Lower leg skin (tissue), 4 donors: ENCODE measurements around the gene FUT6. TPM values are rescaled to one million over a fixed set of nuclear protein-coding genes. Genes with fewer than 3 reads are reported as not detected.

Experiments used
- DNase-seq, 2 donors: peaks; one replicate each; pipeline ENCODE4 v3.0.0-alpha.2; 2019; ENCODE audit warnings: low spot score in 2 of 2
- H3K4me3 ChIP-seq: fragments of 200-600 bp; sonication (generic); 2 replicates; pipeline ENCODE4 v1.5.1; 2017; ENCODE audit warnings: mild to moderate bottlenecking, low read depth; ENCODE audit not compliant: poor library complexity, severe bottlenecking
- POLR2A ChIP-seq, 2 donors: fragments of 450-650 bp; IDR thresholded peaks; one replicate each; pipeline ENCODE4 v1.6.1; 2016 to 2017; ENCODE audit warnings: antibody characterized with exemption in 2 of 2, mild to moderate bottlenecking in 1 of 2, moderate library complexity in 1 of 2
- WGBS, 2 donors: methylation state at CpG; one replicate each; pipeline ENCODE4 v1.1.5; 2018; 5-methylcytosine and 5-hydroxymethylcytosine counted together
- intact Hi-C: fragments of 100-400 bp; cut with DNase I; formaldehyde crosslinking; loops from one replicate; pipeline ENCODE4 v1.15.0; 2023; ENCODE audit warnings: low total_unique reads
- total RNA-seq, 4 donors: library from RNA; depleted of rRNA; stranded (reverse); fragments of >200 nt; gene quantifications; one replicate each; pipeline ENCODE4 v1.1.0, GENCODE V29; 2016
- TF ChIP-seq, protein P1 (sequence below), 3 donors: fragments of 450-650 bp; IDR thresholded peaks; one replicate each; pipeline ENCODE4 v1.5.1; 2016; ENCODE audit warnings: antibody characterized with exemption in 3 of 3, mild to moderate bottlenecking in 3 of 3, moderate library complexity in 2 of 3

The FUT6 gene
- total RNA-seq, 4 donors from 2014 or later, result 0.23 to 0.29 TPM; not detected in 2

DNA sequence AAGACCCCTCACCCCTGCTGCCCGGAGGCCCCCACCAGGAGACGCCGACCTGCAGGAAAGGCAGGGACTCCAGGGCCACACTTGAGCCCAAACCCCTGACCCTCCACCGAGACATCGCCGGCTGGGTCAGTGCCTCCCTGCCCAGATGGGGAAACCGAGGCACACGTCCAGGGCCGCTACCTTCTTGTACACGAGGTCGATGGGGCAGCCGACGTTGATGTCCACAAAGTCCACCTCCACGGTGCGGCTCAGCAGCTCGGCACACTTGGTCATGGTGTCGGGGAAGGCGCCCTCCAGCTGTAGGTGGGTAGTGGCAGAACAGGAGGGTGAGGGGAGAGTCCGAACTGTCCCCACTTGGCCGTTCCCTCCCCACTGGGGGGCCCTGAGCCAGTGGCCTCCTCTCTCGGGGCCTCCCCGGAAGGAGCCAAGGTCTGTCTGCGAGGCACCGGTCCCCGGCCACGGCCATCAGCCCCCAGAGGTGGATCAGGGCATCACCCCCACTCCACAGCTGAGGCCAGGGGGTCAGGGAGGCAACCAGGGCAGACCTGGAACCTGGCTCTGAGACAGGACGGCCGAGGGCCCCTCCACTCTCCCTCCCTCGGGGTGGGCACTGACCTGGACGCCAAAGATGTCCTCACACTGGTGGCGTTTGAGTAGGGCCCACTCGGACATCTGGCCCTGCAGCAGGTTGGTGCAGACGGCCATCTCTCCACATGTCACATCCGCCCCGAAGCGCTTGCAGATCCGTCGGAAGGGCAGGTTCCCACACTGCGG, 51.9 kb downstream of the FUT6 start:
- 94 to 97% methylated on average over 20 to 38 of the region's 39 CpGs for WGBS, 2 donors
- intact Hi-C loops, result no loop called here
- no peak for TF ChIP-seq POLR2A (IDR thresholded peaks at IDR 0.05)
- no peak for DNase-seq
- H3K4me3 ChIP-seq, result no peak overlapping the region

DNA sequence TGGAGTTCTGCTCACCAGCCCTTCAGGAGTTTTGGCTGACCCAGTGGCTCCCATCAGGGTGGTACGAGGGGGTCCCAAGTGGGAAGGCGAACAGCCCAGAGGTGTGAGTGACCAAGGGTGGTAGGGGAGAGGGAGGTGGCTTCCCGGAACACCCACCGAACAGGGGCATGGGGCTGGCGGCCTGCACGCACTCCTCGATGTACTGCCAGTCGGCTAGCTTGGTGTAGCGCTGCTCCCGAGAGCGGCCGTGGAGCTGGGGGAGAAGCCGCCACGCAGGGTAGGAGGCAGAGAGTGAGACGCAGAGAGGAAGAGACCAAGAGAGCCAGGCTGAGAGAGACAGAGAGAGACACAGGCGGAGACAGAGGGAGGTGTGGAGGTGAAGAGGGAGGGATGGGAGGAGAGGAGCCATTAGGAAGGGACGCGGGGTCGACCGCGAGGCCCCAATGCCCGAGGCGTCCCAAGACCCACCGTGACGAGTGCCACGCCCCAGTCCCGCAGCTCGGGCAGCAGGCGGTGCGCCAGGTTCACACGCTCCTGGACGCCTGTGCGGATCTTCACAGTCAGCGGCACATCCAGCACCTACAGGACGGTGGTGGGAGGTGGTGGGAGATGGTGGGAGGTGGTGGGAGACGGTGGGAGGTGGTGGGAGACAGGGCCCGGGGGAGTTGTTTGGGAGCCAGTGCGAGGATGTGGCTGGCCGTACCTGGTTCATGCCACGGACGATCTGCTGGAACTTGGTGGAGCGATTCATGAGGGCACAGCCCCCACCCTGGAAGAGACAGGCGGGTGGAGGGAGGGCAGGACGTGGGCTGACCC, 52.7 kb downstream of the FUT6 start:
- no peak overlapping the region for H3K4me3 ChIP-seq
- TF ChIP-seq POLR2A (IDR thresholded peaks at IDR 0.05), result no peak
- TF ChIP-seq, protein P1, sequence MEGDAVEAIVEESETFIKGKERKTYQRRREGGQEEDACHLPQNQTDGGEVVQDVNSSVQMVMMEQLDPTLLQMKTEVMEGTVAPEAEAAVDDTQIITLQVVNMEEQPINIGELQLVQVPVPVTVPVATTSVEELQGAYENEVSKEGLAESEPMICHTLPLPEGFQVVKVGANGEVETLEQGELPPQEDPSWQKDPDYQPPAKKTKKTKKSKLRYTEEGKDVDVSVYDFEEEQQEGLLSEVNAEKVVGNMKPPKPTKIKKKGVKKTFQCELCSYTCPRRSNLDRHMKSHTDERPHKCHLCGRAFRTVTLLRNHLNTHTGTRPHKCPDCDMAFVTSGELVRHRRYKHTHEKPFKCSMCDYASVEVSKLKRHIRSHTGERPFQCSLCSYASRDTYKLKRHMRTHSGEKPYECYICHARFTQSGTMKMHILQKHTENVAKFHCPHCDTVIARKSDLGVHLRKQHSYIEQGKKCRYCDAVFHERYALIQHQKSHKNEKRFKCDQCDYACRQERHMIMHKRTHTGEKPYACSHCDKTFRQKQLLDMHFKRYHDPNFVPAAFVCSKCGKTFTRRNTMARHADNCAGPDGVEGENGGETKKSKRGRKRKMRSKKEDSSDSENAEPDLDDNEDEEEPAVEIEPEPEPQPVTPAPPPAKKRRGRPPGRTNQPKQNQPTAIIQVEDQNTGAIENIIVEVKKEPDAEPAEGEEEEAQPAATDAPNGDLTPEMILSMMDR (IDR thresholded peaks at IDR 0.05), result no peak
- no peak for DNase-seq
- 81 to 86% methylated on average over 44 of the region's 44 CpGs for WGBS, 2 donors
- intact Hi-C loops, result no loop called here

DNA sequence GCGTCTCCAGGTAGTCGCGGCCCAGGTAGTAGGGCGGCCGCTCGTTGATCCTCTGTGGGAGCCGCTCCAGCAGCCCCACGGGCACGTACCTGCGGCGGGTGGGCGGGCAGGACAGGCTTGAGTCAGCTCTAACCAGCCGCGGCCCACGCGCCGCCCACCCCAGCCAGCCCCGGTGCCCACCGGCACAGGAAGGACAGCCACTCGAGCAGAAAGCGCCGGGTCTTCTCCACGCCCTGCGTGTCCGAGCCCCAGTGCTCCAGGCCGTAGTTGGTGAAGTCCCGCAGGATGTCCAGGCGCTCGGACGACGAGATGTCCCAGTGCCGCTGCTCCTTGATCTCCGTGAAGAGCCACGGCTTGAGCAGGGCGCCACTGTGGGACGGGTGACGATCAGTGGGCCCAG, 54.1 kb downstream of the FUT6 start:
- DNase-seq, result no peak
- no peak for TF ChIP-seq POLR2A (IDR thresholded peaks at IDR 0.05)
- TF ChIP-seq, protein P1 (IDR thresholded peaks at IDR 0.05), result no peak
- 92 to 98% methylated on average over 9 to 26 of the region's 37 CpGs for WGBS, 2 donors
- intact Hi-C loops, result no loop called here
- H3K4me3 ChIP-seq, result no peak overlapping the region

DNA sequence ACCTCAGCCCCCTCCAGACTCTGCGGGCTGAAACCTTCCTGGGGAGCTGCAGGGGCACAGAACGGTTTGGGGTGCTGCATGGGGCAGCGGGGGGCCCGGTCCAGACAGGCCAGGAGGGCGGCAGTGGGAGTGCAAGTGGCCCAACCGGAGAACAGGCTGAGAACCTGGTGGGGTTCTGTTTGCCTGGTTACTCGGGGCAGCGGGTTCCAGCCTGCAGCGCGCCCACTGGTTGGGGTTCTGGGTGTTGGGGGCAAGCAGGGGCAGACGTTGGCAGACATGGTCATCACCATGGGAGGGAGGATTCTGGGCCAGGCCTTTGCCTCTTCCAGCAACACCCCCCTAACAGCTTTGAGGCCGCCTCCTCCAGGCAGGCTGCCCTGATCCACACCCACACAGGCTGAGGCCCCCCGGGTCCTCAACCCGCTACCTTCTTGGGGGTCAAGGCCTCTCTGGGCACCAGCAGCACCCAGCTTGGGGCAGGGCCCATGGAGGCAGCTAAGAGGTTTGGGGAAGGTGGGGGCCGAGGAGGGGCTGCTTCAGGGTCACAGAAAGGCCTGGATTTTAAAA, 54.8 kb downstream of the FUT6 start, which contains the start of gene PRR22:
PRR22 (minus strand) TSS at position 166 of the 567 bp plus-strand sequence; CDS start at position 80, 86 bp downstream.
- no peak for TF ChIP-seq POLR2A (IDR thresholded peaks at IDR 0.05)
- TF ChIP-seq, protein P1 (IDR thresholded peaks at IDR 0.05), result no peak
- no peak for DNase-seq
- intact Hi-C loops, result no loop called here
- no peak within 1 kb of the TSS for H3K4me3 ChIP-seq
- 89 to 92% methylated on average over 14 to 15 of the region's 15 CpGs for WGBS, 2 donors

DNA sequence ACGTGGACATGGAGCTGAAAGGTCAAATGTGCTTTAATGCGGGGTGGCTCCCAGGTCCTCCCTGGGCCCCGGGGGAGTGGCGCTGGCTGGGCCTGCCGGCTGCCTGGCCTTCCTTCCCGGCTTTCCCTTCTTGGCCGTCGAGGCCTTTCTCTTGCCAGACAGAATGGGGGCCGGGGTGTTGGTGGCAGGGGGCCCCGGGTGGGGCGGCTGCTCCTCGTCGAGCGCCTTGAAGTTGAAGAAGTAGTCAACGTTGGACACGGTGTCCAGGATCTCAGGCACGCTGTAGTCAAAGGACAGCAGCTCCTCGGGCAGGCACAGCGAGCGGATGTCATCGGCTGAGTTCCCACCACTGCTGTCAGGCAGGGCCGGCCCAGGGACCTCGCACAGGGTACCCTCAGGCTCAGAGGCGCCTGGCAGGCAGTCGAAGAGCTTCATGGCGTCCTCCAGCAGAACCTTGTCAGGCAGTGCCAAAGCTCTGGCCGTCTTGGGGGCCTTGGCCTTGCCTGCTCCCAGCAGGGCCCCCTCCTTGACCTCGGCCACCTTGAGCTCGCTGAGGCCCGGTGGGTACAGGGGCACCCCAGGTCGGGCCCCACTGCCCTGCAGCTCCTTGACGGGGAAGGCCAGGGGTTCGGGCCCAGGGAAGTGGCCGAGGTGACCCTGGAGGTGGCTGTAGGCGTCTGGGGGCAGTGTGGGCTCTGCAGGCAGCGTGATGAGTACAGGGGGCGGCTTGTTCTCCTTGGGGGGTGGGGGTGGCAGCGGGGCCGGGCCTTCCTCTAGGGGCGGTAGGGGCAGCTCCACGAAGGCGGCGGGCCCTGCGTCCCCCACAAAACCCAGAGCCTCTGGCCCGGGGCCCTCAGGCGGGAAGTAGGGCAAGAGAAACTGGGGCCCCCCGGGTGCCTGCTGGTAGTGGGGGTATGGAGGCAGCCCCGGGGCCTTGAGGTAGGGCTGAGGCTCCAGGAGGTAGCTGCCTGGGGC, 56.3 kb downstream of the FUT6 start:
- no peak for DNase-seq
- 67 to 74% methylated on average over 38 to 40 of the region's 48 CpGs for WGBS, 2 donors
- intact Hi-C loops, result no loop called here

More for the DNA sequence above, 56.3 kb downstream of the FUT6 start:
- TF ChIP-seq POLR2A (IDR thresholded peaks at IDR 0.05), result no peak
- TF ChIP-seq, protein P1 (IDR thresholded peaks at IDR 0.05), result no peak
- no peak overlapping the region for H3K4me3 ChIP-seq
